Subcutaneous abdominal adipose tissue (tissue), 5 donors: ENCODE data around the gene ZBTB12.

Experiments
- H3K27ac ChIP-seq: one replicate; pipeline ENCODE4 v1.7.0; 2013; ENCODE audit warnings: low read depth, mild to moderate bottlenecking, inconsistent platforms, low read length, moderate library complexity
- H3K27me3 ChIP-seq, 5 donors: one replicate each; pipeline ENCODE4 v1.7.0; 2013; ENCODE audit warnings: low read length in 5 of 5, inconsistent platforms in 1 of 5; ENCODE audit not compliant: control insufficient read depth in 5 of 5, insufficient read depth in 4 of 5
- H3K36me3 ChIP-seq, 5 donors: one replicate each; pipeline ENCODE4 v1.7.0; 2013; ENCODE audit warnings: low read length in 5 of 5; ENCODE audit not compliant: control insufficient read depth in 5 of 5, insufficient read depth in 5 of 5
- H3K4me1 ChIP-seq, 5 donors: one replicate each; pipeline ENCODE4 v1.7.0; 2013; ENCODE audit warnings: low read length in 5 of 5, mild to moderate bottlenecking in 3 of 5, moderate library complexity in 1 of 5; ENCODE audit not compliant: control insufficient read depth in 5 of 5, insufficient read depth in 5 of 5
- H3K4me3 ChIP-seq, 5 donors: one replicate each; pipeline ENCODE4 v1.7.0; 2013; ENCODE audit warnings: low read length in 5 of 5, low read depth in 1 of 5
- H3K9ac ChIP-seq, 5 donors: one replicate each; pipeline ENCODE4 v1.7.0; 2013; ENCODE audit warnings: low read length in 5 of 5, mild to moderate bottlenecking in 4 of 5, moderate library complexity in 3 of 5
- H3K9me3 ChIP-seq, 5 donors: one replicate each; pipeline ENCODE4 v1.7.0; 2013; ENCODE audit warnings: low read length in 5 of 5; ENCODE audit not compliant: control insufficient read depth in 5 of 5
- donor health status: healthy.
- donor health status: healthy.
- donor health status: healthy.
- donor health status: healthy.
- donor health status: healthy.

Gene ZBTB12

GRCh38 chr6:31879143-31879542, 22.7 kb downstream of the ZBTB12 start:
- Histone ChIP-seq H3K4me3 (no peak overlapping the region), H3K4me1 (peaks cover 0 to 8% (median 3%) of the 10 kb centered on the region in 5 donors), H3K36me3 (peaks cover 0 to 46% (median 45%) of the 10 kb centered on the region in 5 donors), H3K9ac (no peak overlapping the region), H3K9me3 (no peaks in the 10 kb centered on the region), H3K27ac (no peak overlapping the region), H3K27me3 (no peaks in the 10 kb centered on the region)

DNA sequence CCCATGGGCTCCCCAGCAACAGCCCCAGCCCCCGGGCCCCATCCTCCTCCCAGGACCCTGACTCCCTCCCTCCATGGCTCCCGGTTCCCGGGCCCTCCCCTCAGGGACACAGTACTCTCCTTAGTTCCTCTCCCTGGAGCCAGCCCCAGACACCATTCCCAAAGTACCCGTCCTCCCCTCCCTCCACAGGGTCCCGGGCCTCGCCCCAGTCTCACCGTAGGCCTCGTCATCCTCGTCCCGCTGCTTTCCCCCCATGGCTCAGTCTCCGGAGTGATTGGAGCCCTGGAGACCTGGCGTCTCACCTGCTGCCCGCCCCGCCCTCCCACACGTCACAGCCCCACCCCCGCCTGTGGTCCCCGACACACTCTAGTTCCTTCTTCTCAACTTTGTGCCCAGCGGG, 23.2 kb downstream of the ZBTB12 start, which contains the start of gene SLC44A4:
SLC44A4 (minus strand) TSS at position 272 of the 400 bp plus-strand sequence; CDS start at position 255, 17 bp downstream.
- Histone ChIP-seq H3K36me3 (peaks cover 0 to 42% (median 41%) of the 10 kb centered on the region in 5 donors), H3K9me3 (no peaks in the 10 kb centered on the region), H3K4me3 (no peak within 1 kb of the TSS), H3K27me3 (no peaks in the 10 kb centered on the region), H3K9ac (no peak within 1 kb of the TSS), H3K4me1 (peaks cover 0 to 8% (median 3%) of the 10 kb centered on the region in 5 donors), H3K27ac (no peak within 1 kb of the TSS)

DNA sequence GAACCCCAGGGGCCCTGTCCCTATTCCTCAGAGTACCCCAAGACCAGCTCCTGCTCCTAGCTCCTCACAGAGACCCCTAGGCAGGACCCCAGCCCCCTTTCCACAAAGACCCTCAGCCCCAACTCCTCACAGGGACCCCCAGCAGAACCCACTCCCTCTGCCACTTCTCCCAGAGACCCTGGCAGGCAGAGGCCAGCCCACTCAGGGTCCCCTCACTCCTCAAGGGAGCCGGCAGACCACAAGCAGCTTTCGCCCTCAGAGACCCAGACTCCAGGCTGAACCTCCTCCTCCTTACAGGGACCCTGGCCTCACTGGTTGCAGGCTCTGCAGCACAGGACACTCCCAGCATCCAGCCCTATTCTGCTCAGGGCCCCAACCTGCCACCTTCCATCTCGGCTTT, 23.7 kb downstream of the ZBTB12 start:
- peaks cover 0 to 37% (median 36%) of the 10 kb centered on the region in 5 donors for H3K36me3 ChIP-seq
- no peaks in the 10 kb centered on the region for H3K9me3 ChIP-seq
- H3K4me3 ChIP-seq = no peak overlapping the region
- no peaks in the 10 kb centered on the region for H3K27me3 ChIP-seq
- no peak overlapping the region for H3K27ac ChIP-seq
- no peak overlapping the region for H3K9ac ChIP-seq
- peaks cover 0 to 8% (median 3%) of the 10 kb centered on the region in 5 donors for H3K4me1 ChIP-seq

DNA sequence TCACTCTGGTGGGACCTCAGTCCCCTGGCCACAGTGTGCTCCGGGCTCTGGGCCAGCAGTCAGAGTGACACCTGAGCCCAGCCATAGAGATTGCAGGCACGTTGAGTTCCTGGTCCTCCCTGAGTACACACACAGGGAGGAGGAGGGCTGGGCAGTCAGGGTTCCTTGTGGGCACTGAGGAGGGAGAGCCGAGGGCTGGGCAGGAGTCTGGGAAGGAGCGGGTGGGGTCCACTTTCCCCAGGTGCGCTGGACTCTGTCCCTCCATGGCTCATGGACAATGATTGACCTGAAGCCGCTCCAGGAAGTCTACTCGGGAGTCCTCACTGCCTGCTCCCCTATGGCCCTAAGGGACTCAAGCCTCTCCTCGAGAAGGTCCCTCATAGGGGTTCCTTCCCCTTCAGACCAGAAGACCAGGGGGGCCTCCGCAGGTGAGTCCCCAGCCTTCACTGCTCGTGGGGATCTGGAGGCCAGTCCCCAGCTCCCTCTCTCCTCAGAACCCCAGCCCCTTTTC, 24.2 kb downstream of the ZBTB12 start:
- Histone ChIP-seq H3K4me1 (peaks cover 0 to 8% (median 3%) of the 10 kb centered on the region in 5 donors), H3K36me3 (peaks cover 0 to 31% (median 30%) of the 10 kb centered on the region in 5 donors), H3K27ac (no peak overlapping the region), H3K27me3 (no peaks in the 10 kb centered on the region), H3K9me3 (no peaks in the 10 kb centered on the region), H3K4me3 (no peak overlapping the region), H3K9ac (no peak overlapping the region)

DNA sequence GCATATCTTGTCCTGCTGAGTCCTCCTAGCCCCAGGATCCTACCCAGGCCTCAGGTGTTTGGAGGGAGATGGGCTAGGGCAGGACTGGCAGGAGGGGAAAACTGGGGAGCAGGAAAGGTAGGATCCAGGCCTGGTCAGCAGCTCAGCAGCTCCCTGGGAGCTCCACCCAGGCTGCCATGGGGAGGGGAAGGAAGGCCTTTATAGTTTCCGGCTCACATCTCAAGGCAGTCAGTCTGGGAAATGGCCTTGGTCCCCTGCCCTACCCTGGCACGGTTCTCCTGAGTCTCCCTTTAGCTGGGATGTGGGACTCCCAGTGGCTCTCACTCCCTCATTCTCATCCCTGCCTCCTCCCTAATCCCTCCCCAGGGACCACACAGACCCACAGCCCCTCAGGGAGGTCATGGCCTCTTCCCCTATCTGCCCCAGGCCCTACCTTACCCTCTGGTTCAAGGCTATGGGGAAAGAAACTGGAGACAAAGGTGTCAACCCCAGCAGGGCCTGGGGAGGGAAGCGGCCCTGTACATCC, 24.7 kb downstream of the ZBTB12 start:
- Histone ChIP-seq H3K27me3 (no peaks in the 10 kb centered on the region), H3K9me3 (no peaks in the 10 kb centered on the region), H3K9ac (no peak overlapping the region), H3K36me3 (peaks cover 0 to 26% (median 25%) of the 10 kb centered on the region in 5 donors), H3K27ac (no peak overlapping the region), H3K4me1 (peaks cover 0 to 8% (median 3%) of the 10 kb centered on the region in 5 donors), H3K4me3 (no peak overlapping the region)

DNA sequence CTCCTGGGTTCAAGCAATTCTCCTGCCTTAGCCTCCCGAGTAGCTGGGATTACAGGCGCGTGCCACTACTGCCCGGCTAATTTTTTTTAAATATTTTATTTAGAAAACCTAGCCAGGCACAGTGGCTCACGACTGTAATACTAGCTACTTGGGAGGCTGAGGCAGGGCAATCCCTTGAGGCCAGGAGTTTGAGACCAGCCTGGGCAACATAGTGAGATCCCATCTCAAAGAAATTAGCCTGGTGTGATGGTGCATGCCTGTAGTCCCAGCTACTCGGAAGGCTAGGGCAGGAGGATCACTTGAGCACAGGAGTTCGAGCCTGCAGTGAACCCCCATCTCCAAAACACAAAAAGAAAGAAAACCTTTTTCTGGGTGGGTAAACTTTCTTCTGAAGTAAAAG, 25.5 kb downstream of the ZBTB12 start:
- Histone ChIP-seq H3K27me3 (peaks cover 0 to 5% (median 3%) of the 10 kb centered on the region in 5 donors), H3K4me1 (peaks cover 0 to 8% (median 3%) of the 10 kb centered on the region in 5 donors), H3K4me3 (no peak overlapping the region), H3K27ac (no peak overlapping the region), H3K9me3 (no peaks in the 10 kb centered on the region), H3K36me3 (peaks cover 0 to 20% (median 20%) of the 10 kb centered on the region in 5 donors), H3K9ac (no peak overlapping the region)

DNA sequence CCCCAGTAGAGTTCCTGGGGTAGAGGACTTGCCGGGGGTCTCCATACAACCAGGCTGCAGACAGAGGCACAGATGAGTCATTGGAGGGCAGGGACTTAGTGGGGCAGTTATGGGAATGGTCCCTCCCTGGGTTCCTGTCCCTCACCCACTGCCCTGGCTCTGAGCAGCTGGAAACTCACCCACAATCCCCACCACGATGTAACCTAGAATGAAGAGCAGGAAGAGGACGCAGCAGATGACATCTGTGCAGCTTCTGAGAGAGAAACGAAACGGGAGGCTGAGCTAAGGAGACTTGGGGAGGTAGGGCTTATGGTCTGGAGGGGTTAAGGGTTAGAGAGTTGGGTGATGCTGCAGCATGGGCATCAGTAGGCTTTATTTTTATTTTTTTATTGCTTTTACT, 26.0 kb downstream of the ZBTB12 start:
- no peak overlapping the region for H3K9ac ChIP-seq
- H3K27me3 ChIP-seq = peaks cover 0 to 9% (median 3%) of the 10 kb centered on the region in 5 donors
- peaks cover 0 to 15% (median 15%) of the 10 kb centered on the region in 5 donors for H3K36me3 ChIP-seq
- no peaks in the 10 kb centered on the region for H3K9me3 ChIP-seq
- peaks cover 0 to 8% (median 3%) of the 10 kb centered on the region in 5 donors for H3K4me1 ChIP-seq
- H3K27ac ChIP-seq = no peak overlapping the region
- no peak overlapping the region for H3K4me3 ChIP-seq

- Histone ChIP-seq H3K9me3 (no peaks in the 10 kb centered on the region), H3K27me3 (peaks cover 0 to 13% (median 11%) of the 10 kb centered on the region in 5 donors), H3K4me3 (no peak overlapping the region), H3K9ac (no peak overlapping the region), H3K4me1 (peaks cover 0 to 8% (median 3%) of the 10 kb centered on the region in 5 donors), H3K36me3 (peaks cover 0 to 7% (median 6%) of the 10 kb centered on the region in 5 donors), H3K27ac (no peak overlapping the region)
Measured at GRCh38 chr6:31874836-31875572, 26.9 kb downstream of the ZBTB12 start.

DNA sequence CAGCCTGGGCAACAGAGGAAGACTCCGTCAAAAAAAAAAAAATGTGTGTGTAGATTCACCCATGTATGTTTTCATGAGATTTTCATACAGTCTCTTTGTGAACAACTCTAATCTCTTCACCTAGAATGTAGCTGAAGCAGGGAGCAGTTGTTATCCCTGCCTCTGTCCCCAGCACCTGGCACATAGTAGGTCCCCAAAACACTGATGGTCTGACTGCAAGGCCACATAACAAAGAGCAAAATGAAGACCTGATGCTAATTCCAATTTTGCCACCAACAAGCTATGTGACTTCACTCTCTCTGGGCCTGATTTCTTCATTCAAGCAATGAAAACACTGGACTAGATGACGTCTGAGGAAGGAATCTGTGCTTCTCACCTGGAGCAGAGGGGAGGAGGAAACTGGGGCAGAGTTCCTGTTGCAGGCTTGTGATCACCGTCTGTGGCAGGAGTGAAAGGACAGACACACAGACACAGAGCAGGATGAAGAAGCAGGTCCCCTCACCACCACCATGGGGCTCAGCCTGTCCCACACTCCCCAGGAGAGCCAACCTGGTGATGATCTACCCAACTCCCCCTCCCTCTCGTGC, 27.7 kb downstream of the ZBTB12 start:
- Histone ChIP-seq H3K9me3 (no peaks in the 10 kb centered on the region), H3K36me3 (no peaks in the 10 kb centered on the region), H3K27ac (no peak overlapping the region), H3K4me3 (no peak overlapping the region), H3K9ac (no peak overlapping the region), H3K27me3 (peaks cover 0 to 15% (median 12%) of the 10 kb centered on the region in 5 donors), H3K4me1 (peaks cover 0 to 8% (median 3%) of the 10 kb centered on the region in 5 donors)
